ENCODE results near the gene IKBKE.

Gene IKBKE

GRCh38 chr1:206508130-206508889, 38.0 kb downstream of the IKBKE start:
- Histone ChIP-seq H3K27ac (no peak overlapping the region), H3K9ac (no peak overlapping the region), H3K79me2 (no peaks in the 10 kb centered on the region), H3K4me3 (ENCODE audit: low read depth, low read length) (peak overlapping the region; percentile 56), H3K4me1 (peaks cover 2% of the 10 kb centered on the region), H2AFZ (peak overlapping the region; percentile 86), H3K9me3 (ENCODE audit: control insufficient read depth, low read length) (no peaks in the 10 kb centered on the region), H3K36me3 (ENCODE audit: control insufficient read depth, insufficient read depth, low read length) (no peaks in the 10 kb centered on the region), H3K27me3 (ENCODE audit: control insufficient read depth, insufficient read depth, low read length) (no peaks in the 10 kb centered on the region), H3K4me2 (ENCODE audit: low read length) (peak overlapping the region; percentile 76)
- no peak for TF ChIP-seq CTCF (IDR thresholded peaks at IDR 0.05)

- H3K4me2 ChIP-seq (ENCODE audit: low read length): no peak overlapping the region
- no peak overlapping the region for H3K4me3 ChIP-seq (ENCODE audit: low read depth, low read length)
- no peak overlapping the region for H3K27ac ChIP-seq
- no peaks in the 10 kb centered on the region for H3K4me1 ChIP-seq
- no peak overlapping the region for H2AFZ ChIP-seq
- H3K79me2 ChIP-seq: no peaks in the 10 kb centered on the region
- no peak for TF ChIP-seq CTCF (IDR thresholded peaks at IDR 0.05)
- no peaks in the 10 kb centered on the region for H3K27me3 ChIP-seq (ENCODE audit: control insufficient read depth, insufficient read depth, low read length)
- H3K9ac ChIP-seq: no peak overlapping the region
- no peaks in the 10 kb centered on the region for H3K9me3 ChIP-seq (ENCODE audit: control insufficient read depth, low read length)
- no peaks in the 10 kb centered on the region for H3K36me3 ChIP-seq (ENCODE audit: control insufficient read depth, insufficient read depth, low read length)
Measured at GRCh38 chr1:206508956-206509355, 38.7 kb downstream of the IKBKE start.

GRCh38 chr1:206509612-206510257, 39.5 kb downstream of the IKBKE start:
- no peaks in the 10 kb centered on the region for H3K4me1 ChIP-seq

DNA sequence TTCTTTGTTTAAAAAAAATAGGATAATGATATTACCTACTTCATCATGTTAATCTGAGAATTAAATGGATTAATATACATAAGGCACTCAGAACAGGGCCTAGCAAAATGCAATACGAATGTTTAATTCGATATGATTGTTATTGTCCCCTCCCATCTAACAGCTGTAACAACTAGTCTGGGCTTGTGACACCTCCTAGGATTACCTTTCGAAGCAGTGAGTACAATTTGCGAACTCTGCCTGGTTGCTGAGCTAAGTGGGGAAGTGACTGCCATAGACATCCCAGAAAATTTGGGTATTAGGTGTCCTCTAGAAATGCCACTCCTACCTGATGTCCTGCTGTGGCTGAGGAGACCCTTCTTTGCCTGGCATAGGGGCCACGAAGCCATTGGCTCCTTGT, 40.1 kb downstream of the IKBKE start:
- no peaks in the 10 kb centered on the region for H3K27me3 ChIP-seq (ENCODE audit: control insufficient read depth, insufficient read depth, low read length)
- no peaks in the 10 kb centered on the region for H3K9me3 ChIP-seq (ENCODE audit: control insufficient read depth, low read length)
- H3K79me2 ChIP-seq: no peaks in the 10 kb centered on the region
- no peaks in the 10 kb centered on the region for H3K36me3 ChIP-seq (ENCODE audit: control insufficient read depth, insufficient read depth, low read length)
- no peak overlapping the region for H3K4me3 ChIP-seq (ENCODE audit: low read depth, low read length)
- H2AFZ ChIP-seq: no peak overlapping the region
- no peak overlapping the region for H3K9ac ChIP-seq
- no peak for TF ChIP-seq CTCF (IDR thresholded peaks at IDR 0.05)
- no peaks in the 10 kb centered on the region for H3K4me1 ChIP-seq
- H3K4me2 ChIP-seq (ENCODE audit: low read length): no peak overlapping the region
- H3K27ac ChIP-seq: no peak overlapping the region

More at GRCh38 chr1:206509612-206510257, 39.5 kb downstream of the IKBKE start:
- Histone ChIP-seq H3K36me3 (ENCODE audit: control insufficient read depth, insufficient read depth, low read length) (no peaks in the 10 kb centered on the region), H3K79me2 (no peaks in the 10 kb centered on the region), H3K4me3 (ENCODE audit: low read depth, low read length) (no peak overlapping the region), H2AFZ (no peak overlapping the region), H3K9me3 (ENCODE audit: control insufficient read depth, low read length) (no peaks in the 10 kb centered on the region), H3K9ac (no peak overlapping the region), H3K27ac (no peak overlapping the region), H3K4me2 (ENCODE audit: low read length) (no peak overlapping the region), H3K27me3 (ENCODE audit: control insufficient read depth, insufficient read depth, low read length) (no peaks in the 10 kb centered on the region)
- no peak for TF ChIP-seq CTCF (IDR thresholded peaks at IDR 0.05)

Measured in parathyroid adenoma (tissue), 2 donors.